Measurements from ENCODE around the gene TAF8.

DNA sequence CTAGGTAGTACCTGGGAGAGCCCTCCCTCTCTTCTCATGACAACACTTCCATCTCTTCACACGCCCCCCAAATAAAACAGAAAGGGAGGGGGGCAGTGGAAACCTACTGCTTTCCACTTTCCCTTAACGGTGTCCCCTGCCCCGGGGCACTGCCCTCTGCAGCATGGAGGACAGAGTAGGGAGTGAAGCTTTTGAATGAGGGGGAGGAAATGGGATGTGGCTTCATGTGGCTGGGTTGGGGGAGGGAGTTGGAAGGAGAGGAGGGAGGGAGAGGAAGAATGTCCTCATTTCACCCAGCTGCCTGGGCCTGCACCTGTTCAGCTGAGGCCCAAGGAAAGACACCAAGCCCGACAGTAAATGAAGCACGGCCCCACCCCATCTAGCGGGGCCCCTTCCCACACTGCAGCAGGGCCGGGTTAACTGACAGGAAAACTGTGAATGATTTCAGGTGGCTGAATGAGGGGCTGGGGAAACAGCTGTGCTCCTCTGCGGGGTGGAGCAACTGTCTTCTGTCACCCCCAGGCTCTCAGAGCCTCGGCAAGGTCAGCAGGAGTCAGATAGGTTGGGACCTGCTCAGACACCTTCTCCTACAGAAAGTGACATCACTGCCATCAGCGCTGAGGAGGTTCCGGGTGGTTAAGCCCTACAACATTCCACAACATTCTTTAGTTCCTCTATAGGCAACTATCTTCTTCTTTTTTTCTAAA lies 40.0 kb upstream of the TAF8 start:
- TF ChIP-seq EZH2 (IDR thresholded peaks at IDR 0.05): no peak
- TF ChIP-seq POLR2AphosphoS5 (IDR thresholded peaks at IDR 0.05; ENCODE audit: borderline replicate concordance, low read depth, low read length): no peak; the same call in 1 of the 2 replicates
- no peak for TF ChIP-seq FOXP2 (optimal IDR thresholded peaks at IDR 0.05; ENCODE audit: control extremely low read depth, extremely low read length, insufficient read depth)

All from SK-N-MC (cell line).